ENCODE data around the gene PRR35. TPM values are rescaled to one million over a fixed set of nuclear protein-coding genes. Genes with fewer than 3 reads are reported as not detected.

The PRR35 gene
- total and polyA plus RNA-seq, 2 of the 4 experiments (the other 2 are of a cell fraction), result not detected

DNA sequence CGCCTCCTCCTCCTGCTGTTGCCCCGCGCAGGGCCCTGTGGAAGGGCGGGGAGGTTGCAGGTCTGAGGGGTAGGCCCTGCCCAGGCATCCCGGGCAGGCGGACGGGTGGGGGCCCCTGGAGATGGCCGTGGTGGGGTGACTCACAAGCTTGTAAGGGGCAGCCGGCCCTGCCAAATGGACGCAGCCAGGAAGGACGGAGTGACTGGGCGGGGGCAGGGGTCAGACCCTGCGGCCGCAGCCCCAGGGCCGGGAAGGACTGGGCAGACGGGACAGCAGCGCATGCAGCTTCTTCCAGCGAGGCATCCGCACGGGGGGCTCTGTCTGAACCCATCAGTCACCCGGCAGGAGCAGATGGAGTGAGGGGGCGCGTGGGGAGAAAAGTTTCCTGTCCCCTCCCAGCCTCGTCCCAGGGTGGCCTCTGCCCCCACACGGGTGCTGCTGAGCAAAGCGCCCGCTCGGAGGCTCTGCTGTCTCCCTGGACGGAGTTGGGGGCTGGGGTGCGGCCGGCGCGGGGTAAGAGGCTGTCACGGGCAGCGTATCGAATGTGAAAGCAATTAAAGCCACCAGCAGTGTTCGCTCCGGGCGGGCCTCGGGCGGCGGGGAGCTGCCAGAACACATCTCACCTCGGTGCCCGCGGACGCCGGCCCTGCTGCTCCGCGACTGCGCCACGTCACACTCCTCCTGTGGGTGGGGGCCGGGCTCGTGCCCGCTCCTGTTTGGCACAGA lies 5.4 kb upstream of the PRR35 start:
- peak overlapping the region; percentile 53 for H2AFZ ChIP-seq (replicated peaks; ENCODE audit: low read length, poor library complexity)
- dilution Hi-C loops (cut with HindIII; ENCODE audit: low sequenced_read_pairs, unreplicated experiment), result no loop called here

More for the DNA sequence above, 5.4 kb upstream of the PRR35 start:
- ChIA-PET CTCF (no interaction called here), POLR2A (ENCODE audit: unreplicated experiment) (no interaction called here)
- no peak overlapping the region for H3K4ac ChIP-seq (ENCODE audit: low read depth, low read length)
- H3K9me1 ChIP-seq (ENCODE audit: insufficient read depth, low read length), result no peaks in the 10 kb centered on the region
- H3K56ac ChIP-seq (ENCODE audit: extremely low read depth, insufficient read depth, low read length), result no peak overlapping the region
- DNase-seq, result peak; percentile 52
- no peak overlapping the region for H2AK5ac ChIP-seq (ENCODE audit: low read depth, low read length)
- 64% methylated on average over 21 of the region's 54 CpGs; no CpG with 5 or more reads in 1 of the 2 experiments for WGBS, 2 experiments (ENCODE audit: extremely low coverage in 2 of 2, insufficient read length in 1 of 2)
- H3K14ac ChIP-seq (replicated peaks; ENCODE audit: low read depth, low read length), result no peak overlapping the region
- H2BK5ac ChIP-seq (ENCODE audit: low read depth, low read length, poor library complexity, severe bottlenecking), result peak overlapping the region; percentile 46
- no peak overlapping the region for H3K4me3 ChIP-seq (ENCODE audit: insufficient read depth, low read depth, low read length)
- in situ Hi-C loops (cut with MboI; ENCODE audit: low sequenced_read_pairs) (no loop called here), intact Hi-C loops (cut with micrococcal nuclease) (no loop called here)
- H3K18ac ChIP-seq (ENCODE audit: low read depth, low read length), result no peak overlapping the region
- H3K9me3 ChIP-seq (ENCODE audit: control insufficient read depth, insufficient read depth, low read length), result no peaks in the 10 kb centered on the region
- H4K5ac ChIP-seq (ENCODE audit: low read depth, low read length), result no peak overlapping the region
- peaks cover 9% of the 10 kb centered on the region; the same call in 1 of the 2 replicates for H4K20me1 ChIP-seq (ENCODE audit: insufficient read depth, low read length)
- peaks cover 22% of the 10 kb centered on the region for H3K27me3 ChIP-seq (ENCODE audit: control insufficient read depth, insufficient read depth, low read length)
- no TSS peak for BruUV-seq (replicated peaks)
- H2BK15ac ChIP-seq (ENCODE audit: low read depth, low read length), result no peak overlapping the region
- no peak overlapping the region for H4K8ac ChIP-seq (ENCODE audit: low read depth in 2 of 2, low read length in 2 of 2)
- H2AK9ac ChIP-seq (replicated peaks; ENCODE audit: low read depth, low read length, poor library complexity), result peak overlapping the region; percentile 58
- no peak overlapping the region for H4K91ac ChIP-seq (ENCODE audit: insufficient read depth, low read depth, low read length)
- H3K4me1 ChIP-seq (ENCODE audit: control insufficient read depth, insufficient read depth, low read length), result 0 out of 2 replicates have a peak, but pooled peaks cover 3% of the 10 kb centered on the region
- H3K36me3 ChIP-seq (ENCODE audit: control insufficient read depth, insufficient read depth, low read length), result peaks cover 16% of the 10 kb centered on the region
- no peak overlapping the region for H2BK120ac ChIP-seq (ENCODE audit: low read depth, low read length)
- H3K9ac ChIP-seq (ENCODE audit: low read depth, low read length), result no peak overlapping the region
- TF ChIP-seq FOS (IDR thresholded peaks at IDR 0.05; ENCODE audit: low read depth, low read length) (0 out of 2 replicates have a peak, but pooled peaks have one; percentile 9), RFX5 (IDR thresholded peaks at IDR 0.05; ENCODE audit: low read depth, low read length) (no peak), MAZ (IDR thresholded peaks at IDR 0.05; ENCODE audit: borderline replicate concordance, low read depth, low read length) (peak; percentile 37; the same call in 1 of the 2 replicates), MAFK (IDR thresholded peaks at IDR 0.05; ENCODE audit: low read depth, low read length) (no peak)
- H3K23ac ChIP-seq (ENCODE audit: low read depth, low read length), result no peak overlapping the region
- ATAC-seq (ENCODE audit: low read depth), result peak; percentile 50
- no peak overlapping the region for H3K4me2 ChIP-seq (ENCODE audit: low read depth, low read length)
- no peak overlapping the region for H3K27ac ChIP-seq (ENCODE audit: insufficient read depth, low read length)
- no peaks in the 10 kb centered on the region; a peak in 1 of 4 replicates for H3K79me1 ChIP-seq (ENCODE audit: low read depth in 1 of 2, low read length in 2 of 2)
- no peak overlapping the region for H2BK20ac ChIP-seq (ENCODE audit: low read depth, low read length)
